ENCODE measurements around the gene ASCL5. TPM values are rescaled to one million over a fixed set of nuclear protein-coding genes. Genes with fewer than 3 reads are reported as not detected.

ASCL5 gene
- total RNA-seq, 1 experiment from 2014 or later = not detected

GRCh38 chr1:201170533-201171062, 43.6 kb upstream of the ASCL5 start:
- TF ChIP-seq EZH2 (IDR thresholded peaks at IDR 0.05; ENCODE audit: borderline replicate concordance, low read depth, low read length, poor library complexity, severe bottlenecking) (no peak), CTCF (conservative IDR thresholded peaks at IDR 0.05; ENCODE audit: low read depth, low read length) (no peak)
- ChIA-PET CTCF (interaction anchor here (0.5 kb wide), 1 partner anchor 52 kb away, joined by 6 read pairs; no protein-coding TSS in a partner anchor), POLR2A (ENCODE audit: low non-redundant PET) (no interaction called here)
- H3K9me3 ChIP-seq (ENCODE audit: low read depth, low read length, poor library complexity, severe bottlenecking) = no peaks in the 10 kb centered on the region
- BruUV-seq (replicated peaks) = no TSS peak
- H3K27ac ChIP-seq (ENCODE audit: low read depth, low read length, poor library complexity, severe bottlenecking) = no peak overlapping the region
- peak; percentile 76 for DNase-seq (ENCODE audit: low spot score)
- H3K27me3 ChIP-seq (replicated peaks; ENCODE audit: insufficient read depth, low read depth, low read length, poor library complexity) = no peaks in the 10 kb centered on the region
- H3K4me1 ChIP-seq (ENCODE audit: insufficient read depth, low read length, poor library complexity, severe bottlenecking) = peaks cover 5% of the 10 kb centered on the region
- no peaks in the 10 kb centered on the region for H3K36me3 ChIP-seq (ENCODE audit: insufficient read depth, low read length, poor library complexity, severe bottlenecking)
- H3K4me3 ChIP-seq (ENCODE audit: low read depth, low read length, poor library complexity, severe bottlenecking) = peak overlapping the region; percentile 54
- intact Hi-C loops (cut with micrococcal nuclease; ENCODE audit: unreplicated experiment) = no loop called here

- Histone ChIP-seq H3K27ac (ENCODE audit: low read depth, low read length, poor library complexity, severe bottlenecking) (no peak overlapping the region), H3K4me1 (ENCODE audit: insufficient read depth, low read length, poor library complexity, severe bottlenecking) (peaks cover 5% of the 10 kb centered on the region), H3K27me3 (replicated peaks; ENCODE audit: insufficient read depth, low read depth, low read length, poor library complexity) (no peaks in the 10 kb centered on the region), H3K36me3 (ENCODE audit: insufficient read depth, low read length, poor library complexity, severe bottlenecking) (no peaks in the 10 kb centered on the region), H3K9me3 (ENCODE audit: low read depth, low read length, poor library complexity, severe bottlenecking) (no peaks in the 10 kb centered on the region), H3K4me3 (ENCODE audit: low read depth, low read length, poor library complexity, severe bottlenecking) (peak overlapping the region; percentile 54)
- TF ChIP-seq CTCF (conservative IDR thresholded peaks at IDR 0.05; ENCODE audit: low read depth, low read length) = no peak
- TF ChIP-seq EZH2 (IDR thresholded peaks at IDR 0.05; ENCODE audit: borderline replicate concordance, low read depth, low read length, poor library complexity, severe bottlenecking) = no peak
- intact Hi-C loops (cut with micrococcal nuclease; ENCODE audit: unreplicated experiment) = no loop called here
- DNase-seq (ENCODE audit: low spot score) = no peak
- CTCF ChIA-PET = no interaction called here
- BruUV-seq (replicated peaks) = no TSS peak
- POLR2A ChIA-PET (ENCODE audit: low non-redundant PET) = no interaction called here
These were observed 43.1 kb upstream of the ASCL5 start for GRCh38 chr1:201169971-201170532.

- Histone ChIP-seq H3K36me3 (ENCODE audit: insufficient read depth, low read length, poor library complexity, severe bottlenecking) (no peaks in the 10 kb centered on the region), H3K27me3 (replicated peaks; ENCODE audit: insufficient read depth, low read depth, low read length, poor library complexity) (no peaks in the 10 kb centered on the region), H3K9me3 (ENCODE audit: low read depth, low read length, poor library complexity, severe bottlenecking) (no peaks in the 10 kb centered on the region), H3K4me3 (ENCODE audit: low read depth, low read length, poor library complexity, severe bottlenecking) (no peak overlapping the region), H3K27ac (ENCODE audit: low read depth, low read length, poor library complexity, severe bottlenecking) (no peak overlapping the region), H3K4me1 (ENCODE audit: insufficient read depth, low read length, poor library complexity, severe bottlenecking) (peaks cover 5% of the 10 kb centered on the region)
- intact Hi-C loops (cut with micrococcal nuclease; ENCODE audit: unreplicated experiment) = no loop called here
- CTCF ChIA-PET = no interaction called here
- TF ChIP-seq EZH2 (IDR thresholded peaks at IDR 0.05; ENCODE audit: borderline replicate concordance, low read depth, low read length, poor library complexity, severe bottlenecking) (no peak), CTCF (conservative IDR thresholded peaks at IDR 0.05; ENCODE audit: low read depth, low read length) (no peak)
- BruUV-seq (replicated peaks) = no TSS peak
- DNase-seq (ENCODE audit: low spot score) = no peak
- POLR2A ChIA-PET (ENCODE audit: low non-redundant PET) = no interaction called here
These were observed 42.2 kb upstream of the ASCL5 start for GRCh38 chr1:201169203-201169602.
